RWPE1 (cell line): ENCODE data around the gene CHRNG.

Experiments used
- CTCF ChIA-PET: fragments of 350-600 bp; sonication (Branson Sonifier 250); formaldehyde crosslinking; extraction: SDS; loops from one replicate; lab custom pipeline; 2021; lab: Yijun Ruan, JAX
- POLR2A ChIA-PET: fragments of 400-600 bp; formaldehyde crosslinking; extraction: SDS; loops from one replicate; lab custom pipeline; 2020; ENCODE audit warnings: antibody characterized with exemption; ENCODE audit not compliant: low non-redundant PET; lab: Yijun Ruan, JAX
- DNase-seq: peaks from one replicate; pipeline ENCODE4 v3.0.0; 2012; ENCODE audit warnings: low spot score
- H3K27ac ChIP-seq: fragments of 450-650 bp; 2 replicates; pipeline ENCODE4 v1.5.1; 2017
- TF ChIP-seq, protein P1 (sequence below): fragments of 450-650 bp; conservative IDR thresholded peaks from 2 replicates; pipeline ENCODE4 v1.5.1; 2017; ENCODE audit warnings: low read depth, mild to moderate bottlenecking

Gene CHRNG

DNA sequence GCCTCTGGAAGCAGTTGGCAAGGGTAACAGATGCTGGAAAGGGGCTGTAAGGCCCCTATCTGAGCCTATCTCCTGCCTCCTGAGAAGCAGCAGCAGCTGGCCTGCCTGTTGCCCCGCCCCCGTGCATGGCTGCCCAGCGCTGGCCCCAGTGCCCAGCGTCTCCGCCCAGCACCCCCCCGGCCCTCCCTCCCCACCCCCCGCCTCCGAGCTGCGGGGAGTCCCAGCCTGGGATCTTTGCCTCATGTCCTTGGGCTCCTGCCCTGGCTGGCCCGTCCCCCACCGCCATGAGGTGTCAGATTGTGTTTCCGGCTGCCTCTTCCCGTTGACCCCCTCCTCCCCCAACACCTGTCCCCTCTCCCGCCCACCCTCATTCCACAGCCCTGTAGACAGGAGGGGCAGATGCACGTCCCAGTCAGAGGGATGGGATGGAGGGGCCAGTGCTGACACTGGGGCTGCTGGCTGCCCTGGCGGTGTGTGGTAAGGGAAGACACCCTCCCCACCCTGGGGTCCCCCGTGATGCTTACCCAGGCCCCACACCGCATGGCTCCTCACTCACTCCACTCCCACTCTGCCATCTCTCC lies 13.6 kb upstream of the CHRNG start, which contains the start of gene CHRND:
Gene CHRND (plus strand): TSS at position 370 of the 581 bp plus-strand sequence. CDS start 56 bp downstream, at position 426.
- ChIA-PET CTCF (interaction anchor here (0.6 kb wide), 1 partner anchor 112 kb away, joined by 3 read pairs; no protein-coding TSS in a partner anchor), POLR2A (no interaction called here)
- DNase-seq: no peak
- TF ChIP-seq, protein P1, sequence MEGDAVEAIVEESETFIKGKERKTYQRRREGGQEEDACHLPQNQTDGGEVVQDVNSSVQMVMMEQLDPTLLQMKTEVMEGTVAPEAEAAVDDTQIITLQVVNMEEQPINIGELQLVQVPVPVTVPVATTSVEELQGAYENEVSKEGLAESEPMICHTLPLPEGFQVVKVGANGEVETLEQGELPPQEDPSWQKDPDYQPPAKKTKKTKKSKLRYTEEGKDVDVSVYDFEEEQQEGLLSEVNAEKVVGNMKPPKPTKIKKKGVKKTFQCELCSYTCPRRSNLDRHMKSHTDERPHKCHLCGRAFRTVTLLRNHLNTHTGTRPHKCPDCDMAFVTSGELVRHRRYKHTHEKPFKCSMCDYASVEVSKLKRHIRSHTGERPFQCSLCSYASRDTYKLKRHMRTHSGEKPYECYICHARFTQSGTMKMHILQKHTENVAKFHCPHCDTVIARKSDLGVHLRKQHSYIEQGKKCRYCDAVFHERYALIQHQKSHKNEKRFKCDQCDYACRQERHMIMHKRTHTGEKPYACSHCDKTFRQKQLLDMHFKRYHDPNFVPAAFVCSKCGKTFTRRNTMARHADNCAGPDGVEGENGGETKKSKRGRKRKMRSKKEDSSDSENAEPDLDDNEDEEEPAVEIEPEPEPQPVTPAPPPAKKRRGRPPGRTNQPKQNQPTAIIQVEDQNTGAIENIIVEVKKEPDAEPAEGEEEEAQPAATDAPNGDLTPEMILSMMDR: no peak
- no peak within 1 kb of the TSS for H3K27ac ChIP-seq

GRCh38 chr2:232526372-232526941 lies 13.0 kb upstream of the CHRNG start:
- DNase-seq: no peak
- no peak overlapping the region for H3K27ac ChIP-seq
- ChIA-PET POLR2A (no interaction called here), CTCF (interaction anchor here (0.6 kb wide), 1 partner anchor 113 kb away, joined by 3 read pairs; no protein-coding TSS in a partner anchor)
- TF ChIP-seq, protein P1: no peak

- no peak for DNase-seq
- ChIA-PET CTCF (no interaction called here), POLR2A (no interaction called here)
- H3K27ac ChIP-seq: no peak overlapping the region
- TF ChIP-seq, protein P1: no peak
These were observed 11.5 kb upstream of the CHRNG start for GRCh38 chr2:232527905-232528470.

DNA sequence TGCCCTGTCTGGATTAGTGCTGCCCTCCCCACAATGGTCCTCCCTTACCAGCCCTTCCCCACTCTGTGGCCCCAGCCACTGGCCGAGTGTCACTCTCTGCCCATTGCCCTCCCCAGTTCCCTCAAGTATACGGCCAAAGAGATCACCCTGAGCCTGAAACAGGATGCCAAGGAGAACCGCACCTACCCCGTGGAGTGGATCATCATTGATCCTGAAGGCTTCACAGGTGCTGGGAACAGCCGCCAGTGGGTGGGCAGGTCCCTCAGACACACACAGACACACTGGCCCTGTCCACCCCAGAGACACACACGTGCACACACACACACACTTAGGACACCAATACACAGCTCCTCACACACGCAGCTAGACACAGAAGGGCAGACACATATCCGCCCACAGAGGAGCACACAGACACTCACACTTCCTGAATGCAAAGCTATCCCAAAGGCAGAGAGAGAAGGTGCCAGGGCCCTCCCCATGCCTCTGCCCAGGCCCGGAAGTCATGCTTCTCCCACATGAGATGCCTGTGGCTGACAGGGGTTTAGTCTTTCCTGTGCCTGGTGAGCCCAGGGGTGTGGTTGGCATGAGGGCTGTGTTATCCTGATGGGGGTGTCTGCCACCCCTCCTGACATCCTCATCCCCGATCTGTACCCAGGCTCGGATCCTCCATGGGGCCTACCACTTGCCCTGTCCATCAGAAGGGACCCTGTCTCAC lies 10.6 kb upstream of the CHRNG start:
- ChIA-PET CTCF (no interaction called here), POLR2A (no interaction called here)
- H3K27ac ChIP-seq: no peak overlapping the region
- TF ChIP-seq, protein P1: no peak
- no peak for DNase-seq

- DNase-seq: no peak
- no peak overlapping the region for H3K27ac ChIP-seq
- POLR2A ChIA-PET: no interaction called here
- TF ChIP-seq, protein P1: no peak
- CTCF ChIA-PET: no interaction called here
These were observed 9.5 kb upstream of the CHRNG start for GRCh38 chr2:232529806-232530547.

GRCh38 chr2:232530626-232531260 lies 8.7 kb upstream of the CHRNG start:
- DNase-seq: no peak
- no peak overlapping the region for H3K27ac ChIP-seq
- TF ChIP-seq, protein P1: no peak
- ChIA-PET POLR2A (no interaction called here), CTCF (no interaction called here)
